Measurements from ENCODE around the gene MSRB3.

Gene MSRB3

GRCh38 chr12:65500091-65500900 lies 221.8 kb downstream of the MSRB3 start:
- DNase-seq (ENCODE audit: low read depth): no peak

DNA sequence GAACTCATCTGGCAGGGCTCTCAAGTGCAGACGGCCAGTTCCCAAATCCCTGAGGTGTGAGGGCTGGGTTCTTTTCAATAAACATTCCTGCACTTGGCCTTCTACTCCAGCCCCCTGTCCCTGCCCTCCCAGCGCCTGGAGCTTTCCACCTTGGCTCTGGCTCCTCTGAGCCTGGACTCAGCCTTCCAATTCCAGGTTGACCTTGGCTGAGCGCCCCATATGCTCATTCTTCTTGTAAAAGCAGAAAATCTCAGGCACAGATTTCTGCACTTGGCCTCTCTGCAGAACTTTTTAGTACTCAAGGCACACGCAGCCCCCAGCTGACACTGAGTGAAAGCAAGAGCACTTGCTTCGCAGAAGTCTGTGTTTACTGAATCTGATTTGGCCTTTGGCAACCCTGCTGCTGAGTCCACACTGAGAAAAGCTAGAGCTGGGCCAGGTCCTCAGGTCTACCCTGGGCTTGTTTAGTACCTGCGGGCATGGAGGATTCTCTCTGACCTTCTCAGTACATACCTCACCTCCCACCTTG lies 222.7 kb downstream of the MSRB3 start:
- no peak for DNase-seq (ENCODE audit: low read depth)

GRCh38 chr12:65501935-65502334 lies 223.5 kb downstream of the MSRB3 start:
- DNase-seq (ENCODE audit: low read depth): no peak

GRCh38 chr12:65504417-65504816 lies 225.9 kb downstream of the MSRB3 start:
- DNase-seq (ENCODE audit: low read depth): no peak

- no peak for DNase-seq (ENCODE audit: low read depth)
Measured at GRCh38 chr12:65505386-65506121, 227.1 kb downstream of the MSRB3 start.

- DNase-seq (ENCODE audit: low read depth): no peak
Measured at GRCh38 chr12:65508276-65509035, 230.0 kb downstream of the MSRB3 start.

- no peak for DNase-seq (ENCODE audit: low read depth)
Measured at GRCh38 chr12:65510007-65510406, 231.5 kb downstream of the MSRB3 start.

GRCh38 chr12:65510584-65511050 lies 232.1 kb downstream of the MSRB3 start:
- DNase-seq (ENCODE audit: low read depth): no peak

DNA sequence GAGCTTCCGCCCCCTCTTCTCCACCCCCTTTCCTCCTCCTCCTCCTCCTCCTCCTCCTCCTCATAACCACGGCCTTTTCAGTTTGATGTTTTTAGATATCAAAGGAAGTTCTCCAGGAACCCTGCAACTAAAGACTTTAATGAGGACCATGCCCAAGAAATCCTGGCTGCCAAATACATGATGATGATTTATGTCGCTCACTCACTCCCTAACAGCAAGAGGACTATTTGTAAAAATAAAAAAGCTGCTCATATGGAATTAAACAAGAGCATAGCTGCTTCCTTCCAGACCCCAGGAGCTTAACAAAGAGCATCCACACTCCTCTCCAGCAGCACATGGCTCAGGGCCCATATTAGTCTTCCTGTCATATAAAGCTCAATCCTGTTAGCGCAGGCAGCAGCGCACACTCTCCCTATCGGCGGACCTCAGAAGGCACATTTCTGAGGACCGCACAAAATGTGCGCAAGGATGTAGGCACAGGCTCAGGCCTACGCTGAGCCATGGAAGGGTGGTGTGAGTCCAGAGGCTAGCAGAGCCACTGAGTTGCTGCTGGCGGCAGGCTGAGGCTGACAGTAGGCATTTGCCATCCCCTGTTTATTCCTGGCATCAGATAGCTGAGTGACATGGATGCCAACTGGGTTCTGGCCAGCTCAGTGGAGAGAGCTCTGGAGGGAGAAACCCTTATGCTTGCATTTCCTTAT lies 232.8 kb downstream of the MSRB3 start:
- no peak for DNase-seq (ENCODE audit: low read depth)

GRCh38 chr12:65511912-65512311 lies 233.4 kb downstream of the MSRB3 start:
- DNase-seq (ENCODE audit: low read depth): no peak

All from iris pigment epithelial cell (primary cell).